GM12874 (cell line): Measurements from ENCODE around the gene FGF3.

Source experiments
- CTCF ChIP-seq: IDR thresholded peaks from 2 replicates; pipeline ENCODE4 v1.5.1; 2011; ENCODE audit warnings: low read depth, mild to moderate bottlenecking, control low read depth, low read length, moderate library complexity; ENCODE audit not compliant: insufficient read depth

Gene FGF3

GRCh38 chr11:69791276-69792180 is 27.7 kb downstream of the FGF3 start:
- TF ChIP-seq CTCF = no peak

- TF ChIP-seq CTCF = no peak
Observed at GRCh38 chr11:69788956-69789355, 30.3 kb downstream of the FGF3 start.

GRCh38 chr11:69787906-69788305 is 31.3 kb downstream of the FGF3 start:
- no peak for TF ChIP-seq CTCF

- no peak for TF ChIP-seq CTCF
Observed at GRCh38 chr11:69787457-69787856, 31.8 kb downstream of the FGF3 start.

- no peak for TF ChIP-seq CTCF
Observed at GRCh38 chr11:69781241-69781640, 38.0 kb downstream of the FGF3 start.

- TF ChIP-seq CTCF = no peak
Observed at GRCh38 chr11:69778373-69778772, 40.8 kb downstream of the FGF3 start.

- TF ChIP-seq CTCF = no peak
Observed at GRCh38 chr11:69775163-69775755, 44.0 kb downstream of the FGF3 start, which contains the start of gene FGF4. Gene FGF4, minus strand, starts transcription at chr11:69775341. Its CDS starts 257 bp downstream, at chr11:69775084.
